HEK293 (cell line): Measurements from ENCODE around the gene CCDC40.

Source experiments
- GLI2 ChIP-seq: fragments of 450-650 bp; formaldehyde crosslinking; IDR thresholded peaks from 2 replicates; pipeline ENCODE4; 2017; ENCODE audit warnings: missing biosample characterization, missing genetic modification characterization, low read depth, borderline replicate concordance
- PRDM2 ChIP-seq: fragments of 450-650 bp; formaldehyde crosslinking; IDR thresholded peaks from 2 replicates; pipeline ENCODE4 v1.5.1; 2016; ENCODE audit warnings: missing biosample characterization, missing genetic modification characterization, borderline replicate concordance
- ZFP3 ChIP-seq: fragments of 450-650 bp; formaldehyde crosslinking; IDR thresholded peaks from 2 replicates; pipeline ENCODE4 v1.5.1; 2016; ENCODE audit warnings: low read depth, missing biosample characterization, missing genetic modification characterization
- ZNF148 ChIP-seq: fragments of 450-650 bp; formaldehyde crosslinking; IDR thresholded peaks from 2 replicates; pipeline ENCODE4 v1.5.0; 2017; ENCODE audit warnings: missing biosample characterization, missing genetic modification characterization, borderline replicate concordance
- ZNF174 ChIP-seq: fragments of 450-650 bp; formaldehyde crosslinking; IDR thresholded peaks from 2 replicates; pipeline ENCODE4 v1.5.0; 2017; ENCODE audit warnings: missing biosample characterization, mild to moderate bottlenecking, missing genetic modification characterization
- ZNF529 ChIP-seq: fragments of 450-650 bp; formaldehyde crosslinking; IDR thresholded peaks from 2 replicates; pipeline ENCODE4 v1.5.1; 2017; ENCODE audit warnings: missing genetic modification characterization, missing biosample characterization; ENCODE audit not compliant: insufficient replicate concordance
- ZNF560 ChIP-seq: fragments of 450-650 bp; formaldehyde crosslinking; IDR thresholded peaks from 2 replicates; pipeline ENCODE4 v1.5.1; 2017; ENCODE audit warnings: missing biosample characterization, missing genetic modification characterization, borderline replicate concordance
- ZNF561 ChIP-seq: fragments of 450-650 bp; IDR thresholded peaks from 2 replicates; pipeline ENCODE4 v1.5.1; 2018; ENCODE audit warnings: missing biosample characterization, missing genetic modification characterization, borderline replicate concordance
- ZNF645 ChIP-seq: fragments of 450-650 bp; formaldehyde crosslinking; IDR thresholded peaks from 2 replicates; pipeline ENCODE4; 2016; ENCODE audit warnings: missing biosample characterization, missing genetic modification characterization
- ZNF704 ChIP-seq: fragments of 450-650 bp; formaldehyde crosslinking; IDR thresholded peaks from 2 replicates; pipeline ENCODE4 v1.5.1; 2016; ENCODE audit warnings: missing biosample characterization, missing genetic modification characterization
- ZNF791 ChIP-seq: fragments of 450-650 bp; formaldehyde crosslinking; IDR thresholded peaks from 2 replicates; pipeline ENCODE4 v1.5.1; 2016; ENCODE audit warnings: missing biosample characterization, missing genetic modification characterization
- TF ChIP-seq, protein P1 (sequence below): fragments of 450-650 bp; formaldehyde crosslinking; conservative IDR thresholded peaks from 2 replicates; pipeline ENCODE4 v1.5.1; 2016; ENCODE audit warnings: low read depth, missing biosample characterization, missing genetic modification characterization
- TF ChIP-seq, protein P2 (sequence below): fragments of 450-650 bp; formaldehyde crosslinking; IDR thresholded peaks from 2 replicates; pipeline ENCODE4 v1.5.1; 2016; ENCODE audit warnings: missing biosample characterization, missing genetic modification characterization, borderline replicate concordance
- TF ChIP-seq, protein P3 (sequence below): fragments of 450-650 bp; formaldehyde crosslinking; optimal IDR thresholded peaks from 2 replicates; pipeline ENCODE3; 2016; ENCODE audit warnings: missing biosample characterization, mild to moderate bottlenecking, missing genetic modification characterization

CCDC40 gene

DNA sequence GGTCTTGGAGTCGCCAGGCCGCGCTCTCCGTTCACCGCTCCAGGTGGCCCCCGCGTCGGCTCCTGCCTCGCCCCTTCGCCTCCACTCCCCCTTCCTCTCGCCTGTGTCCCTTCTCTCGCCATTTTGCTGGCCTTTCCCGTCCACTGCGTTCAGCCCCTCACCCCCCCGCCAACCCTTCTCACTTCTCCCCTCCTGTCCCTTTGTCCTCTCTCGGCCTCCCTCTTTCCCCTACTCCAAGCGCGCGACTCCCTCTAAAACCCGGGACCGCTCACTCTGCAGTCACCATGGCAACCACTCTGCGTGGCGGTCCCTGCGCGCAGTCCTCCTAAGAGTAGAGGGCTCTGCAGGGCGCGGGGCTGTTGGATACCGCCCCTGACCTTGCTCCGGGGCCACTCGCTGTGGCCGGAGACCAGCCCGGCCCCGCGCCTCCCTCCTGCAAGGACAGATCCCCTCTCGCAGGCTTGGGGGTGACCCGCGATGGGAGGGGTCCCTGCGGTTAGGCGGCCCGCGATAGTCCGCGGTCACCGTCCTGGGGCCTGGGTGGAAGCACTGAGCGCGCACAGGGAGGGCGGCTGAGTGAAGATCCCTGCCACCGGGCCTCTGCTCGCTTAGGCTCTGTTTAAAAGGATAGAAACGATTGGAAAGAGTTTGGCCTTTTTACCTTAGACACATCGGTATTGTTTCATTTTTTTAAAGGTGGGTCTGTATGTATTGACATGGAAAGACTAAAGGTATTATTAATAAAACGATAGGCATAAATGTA lies 454 bp downstream of the CCDC40 start (continued):
- TF ChIP-seq, protein P1, sequence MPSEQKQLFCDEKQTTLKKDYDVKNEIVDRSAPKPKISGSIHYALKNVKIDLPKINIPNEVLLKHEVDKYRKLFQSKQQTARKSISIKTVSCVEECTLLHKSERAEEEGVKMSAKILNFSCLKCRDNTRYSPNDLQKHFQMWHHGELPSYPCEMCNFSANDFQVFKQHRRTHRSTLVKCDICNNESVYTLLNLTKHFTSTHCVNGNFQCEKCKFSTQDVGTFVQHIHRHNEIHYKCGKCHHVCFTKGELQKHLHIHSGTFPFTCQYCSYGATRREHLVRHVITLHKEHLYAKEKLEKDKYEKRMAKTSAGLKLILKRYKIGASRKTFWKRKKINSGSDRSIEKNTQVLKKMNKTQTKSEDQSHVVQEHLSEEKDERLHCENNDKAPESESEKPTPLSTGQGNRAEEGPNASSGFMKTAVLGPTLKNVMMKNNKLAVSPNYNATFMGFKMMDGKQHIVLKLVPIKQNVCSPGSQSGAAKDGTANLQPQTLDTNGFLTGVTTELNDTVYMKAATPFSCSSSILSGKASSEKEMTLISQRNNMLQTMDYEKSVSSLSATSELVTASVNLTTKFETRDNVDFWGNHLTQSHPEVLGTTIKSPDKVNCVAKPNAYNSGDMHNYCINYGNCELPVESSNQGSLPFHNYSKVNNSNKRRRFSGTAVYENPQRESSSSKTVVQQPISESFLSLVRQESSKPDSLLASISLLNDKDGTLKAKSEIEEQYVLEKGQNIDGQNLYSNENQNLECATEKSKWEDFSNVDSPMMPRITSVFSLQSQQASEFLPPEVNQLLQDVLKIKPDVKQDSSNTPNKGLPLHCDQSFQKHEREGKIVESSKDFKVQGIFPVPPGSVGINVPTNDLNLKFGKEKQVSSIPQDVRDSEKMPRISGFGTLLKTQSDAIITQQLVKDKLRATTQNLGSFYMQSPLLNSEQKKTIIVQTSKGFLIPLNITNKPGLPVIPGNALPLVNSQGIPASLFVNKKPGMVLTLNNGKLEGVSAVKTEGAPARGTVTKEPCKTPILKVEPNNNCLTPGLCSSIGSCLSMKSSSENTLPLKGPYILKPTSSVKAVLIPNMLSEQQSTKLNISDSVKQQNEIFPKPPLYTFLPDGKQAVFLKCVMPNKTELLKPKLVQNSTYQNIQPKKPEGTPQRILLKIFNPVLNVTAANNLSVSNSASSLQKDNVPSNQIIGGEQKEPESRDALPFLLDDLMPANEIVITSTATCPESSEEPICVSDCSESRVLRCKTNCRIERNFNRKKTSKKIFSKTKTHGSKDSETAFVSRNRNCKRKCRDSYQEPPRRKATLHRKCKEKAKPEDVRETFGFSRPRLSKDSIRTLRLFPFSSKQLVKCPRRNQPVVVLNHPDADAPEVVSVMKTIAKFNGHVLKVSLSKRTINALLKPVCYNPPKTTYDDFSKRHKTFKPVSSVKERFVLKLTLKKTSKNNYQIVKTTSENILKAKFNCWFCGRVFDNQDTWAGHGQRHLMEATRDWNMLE (tag by site-specific recombination): no peak
- TF ChIP-seq ZNF529 (tag by site-specific recombination): no peak
- TF ChIP-seq ZNF174: no peak
- TF ChIP-seq, protein P2, sequence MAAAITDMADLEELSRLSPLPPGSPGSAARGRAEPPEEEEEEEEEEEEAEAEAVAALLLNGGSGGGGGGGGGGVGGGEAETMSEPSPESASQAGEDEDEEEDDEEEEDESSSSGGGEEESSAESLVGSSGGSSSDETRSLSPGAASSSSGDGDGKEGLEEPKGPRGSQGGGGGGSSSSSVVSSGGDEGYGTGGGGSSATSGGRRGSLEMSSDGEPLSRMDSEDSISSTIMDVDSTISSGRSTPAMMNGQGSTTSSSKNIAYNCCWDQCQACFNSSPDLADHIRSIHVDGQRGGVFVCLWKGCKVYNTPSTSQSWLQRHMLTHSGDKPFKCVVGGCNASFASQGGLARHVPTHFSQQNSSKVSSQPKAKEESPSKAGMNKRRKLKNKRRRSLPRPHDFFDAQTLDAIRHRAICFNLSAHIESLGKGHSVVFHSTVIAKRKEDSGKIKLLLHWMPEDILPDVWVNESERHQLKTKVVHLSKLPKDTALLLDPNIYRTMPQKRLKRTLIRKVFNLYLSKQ (tag by site-specific recombination): no peak
- no peak for TF ChIP-seq ZNF645 (tag by site-specific recombination)
- TF ChIP-seq ZNF561: no peak
- TF ChIP-seq PRDM2 (tag by site-specific recombination): peak; percentile 45; the same call in 1 of the 2 replicates
- TF ChIP-seq, protein P3, sequence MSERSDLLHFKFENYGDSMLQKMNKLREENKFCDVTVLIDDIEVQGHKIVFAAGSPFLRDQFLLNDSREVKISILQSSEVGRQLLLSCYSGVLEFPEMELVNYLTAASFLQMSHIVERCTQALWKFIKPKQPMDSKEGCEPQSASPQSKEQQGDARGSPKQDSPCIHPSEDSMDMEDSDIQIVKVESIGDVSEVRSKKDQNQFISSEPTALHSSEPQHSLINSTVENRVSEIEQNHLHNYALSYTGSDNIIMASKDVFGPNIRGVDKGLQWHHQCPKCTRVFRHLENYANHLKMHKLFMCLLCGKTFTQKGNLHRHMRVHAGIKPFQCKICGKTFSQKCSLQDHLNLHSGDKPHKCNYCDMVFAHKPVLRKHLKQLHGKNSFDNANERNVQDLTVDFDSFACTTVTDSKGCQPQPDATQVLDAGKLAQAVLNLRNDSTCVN (tag by site-specific recombination): peak; percentile 85
- no peak for TF ChIP-seq ZNF148 (tag by site-specific recombination)
- no peak for TF ChIP-seq GLI2 (tag by site-specific recombination)
- TF ChIP-seq ZNF704: peak; percentile 96
- TF ChIP-seq ZNF791 (tag by site-specific recombination): no peak
- TF ChIP-seq ZFP3 (tag by site-specific recombination): no peak
- no peak for TF ChIP-seq ZNF560
